ENCODE results near the gene KAT2B. TPM values are rescaled to one million over a fixed set of nuclear protein-coding genes. Genes with fewer than 3 reads are reported as not detected.

Gene KAT2B
- total RNA-seq, 1 experiment from 2014 or later, result 9.8 TPM

GRCh38 chr3:20073683-20074082 lies 33.4 kb downstream of the KAT2B start:
- H3K9me3 ChIP-seq, result no peaks in the 10 kb centered on the region
- Mint-ChIP-seq H3K36me3 (ENCODE audit: insufficient read depth, unreplicated experiment) (no peaks in the 10 kb centered on the region), H3K4me3 (ENCODE audit: unreplicated experiment) (no peak overlapping the region), H3K27ac (ENCODE audit: unreplicated experiment) (no peak overlapping the region), H3K9me3 (ENCODE audit: unreplicated experiment) (no peaks in the 10 kb centered on the region), H3K4me1 (ENCODE audit: low read depth, unreplicated experiment) (peaks cover 2% of the 10 kb centered on the region), H3K27me3 (ENCODE audit: insufficient read depth, unreplicated experiment) (no peaks in the 10 kb centered on the region)
- ChIA-PET CTCF (no interaction called here), POLR2A (no interaction called here)
- TF ChIP-seq CTCF (IDR thresholded peaks at IDR 0.05; ENCODE audit: insufficient read depth in 1 of 2, low read depth in 1 of 2, low read length in 1 of 2, severe bottlenecking in 1 of 2, unreplicated experiment in 1 of 2), result no peak
- H3K4me1 ChIP-seq, result peaks cover 5% of the 10 kb centered on the region; the same call in 1 of the 2 replicates
- no peak overlapping the region for H3K4me3 ChIP-seq (ENCODE audit: low read depth, low read length)
- intact Hi-C loops (cut with micrococcal nuclease; ENCODE audit: unreplicated experiment), result no loop called here
- no TSS peak for BruUV-seq (replicated peaks)
- H3K36me3 ChIP-seq (ENCODE audit: control insufficient read depth, insufficient read depth, low read length), result no peaks in the 10 kb centered on the region
- DNase-seq, result no peak
- no peaks in the 10 kb centered on the region for H3K27me3 ChIP-seq (replicated peaks; ENCODE audit: control insufficient read depth, insufficient read depth, low read length)

GRCh38 chr3:20074226-20075063 lies 34.2 kb downstream of the KAT2B start:
- H3K4me3 Mint-ChIP-seq (ENCODE audit: unreplicated experiment), result no peak overlapping the region
- no TSS peak for BruUV-seq (replicated peaks)
- no peak overlapping the region for H3K27ac Mint-ChIP-seq (ENCODE audit: unreplicated experiment)
- no peaks in the 10 kb centered on the region for H3K36me3 ChIP-seq (ENCODE audit: control insufficient read depth, insufficient read depth, low read length)
- H3K4me3 ChIP-seq (ENCODE audit: low read depth, low read length), result no peak overlapping the region
- H3K4me1 Mint-ChIP-seq (ENCODE audit: low read depth, unreplicated experiment), result no peaks in the 10 kb centered on the region
- no peaks in the 10 kb centered on the region for H3K27me3 Mint-ChIP-seq (ENCODE audit: insufficient read depth, unreplicated experiment)
- POLR2A ChIA-PET, result no interaction called here
- no peaks in the 10 kb centered on the region for H3K9me3 ChIP-seq
- intact Hi-C loops (cut with micrococcal nuclease; ENCODE audit: unreplicated experiment), result no loop called here
- H3K4me1 ChIP-seq, result peaks cover 5% of the 10 kb centered on the region; the same call in 1 of the 2 replicates
- no peaks in the 10 kb centered on the region for H3K36me3 Mint-ChIP-seq (ENCODE audit: insufficient read depth, unreplicated experiment)
- DNase-seq, result no peak
- H3K27me3 ChIP-seq (replicated peaks; ENCODE audit: control insufficient read depth, insufficient read depth, low read length), result no peaks in the 10 kb centered on the region
- CTCF ChIA-PET, result no interaction called here
- H3K9me3 Mint-ChIP-seq (ENCODE audit: unreplicated experiment), result no peaks in the 10 kb centered on the region
- no peak for TF ChIP-seq CTCF (IDR thresholded peaks at IDR 0.05; ENCODE audit: insufficient read depth in 1 of 2, low read depth in 1 of 2, low read length in 1 of 2, severe bottlenecking in 1 of 2, unreplicated experiment in 1 of 2)

GRCh38 chr3:20075197-20075596 lies 35.0 kb downstream of the KAT2B start:
- no peak overlapping the region for H3K27ac Mint-ChIP-seq (ENCODE audit: unreplicated experiment)
- TF ChIP-seq CTCF (IDR thresholded peaks at IDR 0.05; ENCODE audit: insufficient read depth in 1 of 2, low read depth in 1 of 2, low read length in 1 of 2, severe bottlenecking in 1 of 2, unreplicated experiment in 1 of 2), result no peak
- H3K27me3 ChIP-seq (replicated peaks; ENCODE audit: control insufficient read depth, insufficient read depth, low read length), result no peaks in the 10 kb centered on the region
- intact Hi-C loops (cut with micrococcal nuclease; ENCODE audit: unreplicated experiment), result no loop called here
- no peaks in the 10 kb centered on the region for H3K36me3 Mint-ChIP-seq (ENCODE audit: insufficient read depth, unreplicated experiment)
- CTCF ChIA-PET, result no interaction called here
- H3K4me3 ChIP-seq (ENCODE audit: low read depth, low read length), result no peak overlapping the region
- H3K9me3 Mint-ChIP-seq (ENCODE audit: unreplicated experiment), result no peaks in the 10 kb centered on the region
- no peak overlapping the region for H3K4me3 Mint-ChIP-seq (ENCODE audit: unreplicated experiment)
- POLR2A ChIA-PET, result no interaction called here
- no peaks in the 10 kb centered on the region for H3K27me3 Mint-ChIP-seq (ENCODE audit: insufficient read depth, unreplicated experiment)
- H3K4me1 Mint-ChIP-seq (ENCODE audit: low read depth, unreplicated experiment), result no peaks in the 10 kb centered on the region
- BruUV-seq (replicated peaks), result no TSS peak
- no peaks in the 10 kb centered on the region for H3K9me3 ChIP-seq
- DNase-seq, result no peak
- H3K4me1 ChIP-seq, result peaks cover 5% of the 10 kb centered on the region; the same call in 1 of the 2 replicates
- H3K36me3 ChIP-seq (ENCODE audit: control insufficient read depth, insufficient read depth, low read length), result no peaks in the 10 kb centered on the region

All from Caco-2 (cell line).